HG03060 (cell line): ENCODE data around the gene KDM1B.
A peak's percentile ranks its signal among the peaks of the same experiment; 100 is the strongest.
"Not testable (repeated sequence)": the region's sequence is repeated elsewhere in the genome, so short reads cannot be mapped to it uniquely, and the experiment has no call there.

Source experiments
- ATAC-seq: cut with Tn5 transposase; IDR thresholded peaks from one replicate; pipeline ENCODE4 v1.9.1; 2021; ENCODE audit warnings: low read depth, moderate number of reproducible peaks; ENCODE audit not compliant: unreplicated experiment

Gene KDM1B

GRCh38 chr6:18186033-18186432 lies 30.8 kb downstream of the KDM1B start:
- no peak for ATAC-seq

GRCh38 chr6:18186540-18187250 lies 31.5 kb downstream of the KDM1B start:
- no peak for ATAC-seq

GRCh38 chr6:18187701-18188100 lies 32.5 kb downstream of the KDM1B start:
- ATAC-seq: no peak

GRCh38 chr6:18189196-18189595 lies 34.0 kb downstream of the KDM1B start:
- no peak for ATAC-seq

GRCh38 chr6:18192026-18192425 lies 36.8 kb downstream of the KDM1B start:
- no peak for ATAC-seq

- ATAC-seq: no peak
Observed at GRCh38 chr6:18203786-18204185, 48.6 kb downstream of the KDM1B start.

GRCh38 chr6:18204691-18205090 lies 49.5 kb downstream of the KDM1B start:
- no peak for ATAC-seq

- ATAC-seq: no peak
Observed at GRCh38 chr6:18206591-18206990, 51.4 kb downstream of the KDM1B start.

GRCh38 chr6:18207438-18207837 lies 52.2 kb downstream of the KDM1B start:
- ATAC-seq: no peak

GRCh38 chr6:18207949-18208348 lies 52.7 kb downstream of the KDM1B start:
- no peak for ATAC-seq

- not testable (repeated sequence) for ATAC-seq
Observed at GRCh38 chr6:18208778-18209177, 53.6 kb downstream of the KDM1B start.

GRCh38 chr6:18209539-18210197 lies 54.4 kb downstream of the KDM1B start:
- no peak for ATAC-seq

GRCh38 chr6:18210707-18211106 lies 55.5 kb downstream of the KDM1B start:
- no peak for ATAC-seq

GRCh38 chr6:18211338-18211737 lies 56.1 kb downstream of the KDM1B start:
- peak; percentile 91 for ATAC-seq

- ATAC-seq: no peak
Observed at GRCh38 chr6:18212231-18212630, 57.0 kb downstream of the KDM1B start.

- ATAC-seq: no peak
Observed at GRCh38 chr6:18213439-18213838, 58.2 kb downstream of the KDM1B start.

- no peak for ATAC-seq
Observed at GRCh38 chr6:18214003-18214402, 58.8 kb downstream of the KDM1B start.

- no peak for ATAC-seq
Observed at GRCh38 chr6:18215436-18215835, 60.2 kb downstream of the KDM1B start.

- ATAC-seq: no peak
Observed at GRCh38 chr6:18216411-18216810, 61.2 kb downstream of the KDM1B start.

GRCh38 chr6:18218233-18218632 lies 63.0 kb downstream of the KDM1B start:
- no peak for ATAC-seq

- no peak for ATAC-seq
Observed at GRCh38 chr6:18219591-18219990, 64.4 kb downstream of the KDM1B start.

GRCh38 chr6:18221288-18221615 lies 66.0 kb downstream of the KDM1B start:
- ATAC-seq: no peak
